ENCODE measurements around the gene CMC2.

The CMC2 gene

DNA sequence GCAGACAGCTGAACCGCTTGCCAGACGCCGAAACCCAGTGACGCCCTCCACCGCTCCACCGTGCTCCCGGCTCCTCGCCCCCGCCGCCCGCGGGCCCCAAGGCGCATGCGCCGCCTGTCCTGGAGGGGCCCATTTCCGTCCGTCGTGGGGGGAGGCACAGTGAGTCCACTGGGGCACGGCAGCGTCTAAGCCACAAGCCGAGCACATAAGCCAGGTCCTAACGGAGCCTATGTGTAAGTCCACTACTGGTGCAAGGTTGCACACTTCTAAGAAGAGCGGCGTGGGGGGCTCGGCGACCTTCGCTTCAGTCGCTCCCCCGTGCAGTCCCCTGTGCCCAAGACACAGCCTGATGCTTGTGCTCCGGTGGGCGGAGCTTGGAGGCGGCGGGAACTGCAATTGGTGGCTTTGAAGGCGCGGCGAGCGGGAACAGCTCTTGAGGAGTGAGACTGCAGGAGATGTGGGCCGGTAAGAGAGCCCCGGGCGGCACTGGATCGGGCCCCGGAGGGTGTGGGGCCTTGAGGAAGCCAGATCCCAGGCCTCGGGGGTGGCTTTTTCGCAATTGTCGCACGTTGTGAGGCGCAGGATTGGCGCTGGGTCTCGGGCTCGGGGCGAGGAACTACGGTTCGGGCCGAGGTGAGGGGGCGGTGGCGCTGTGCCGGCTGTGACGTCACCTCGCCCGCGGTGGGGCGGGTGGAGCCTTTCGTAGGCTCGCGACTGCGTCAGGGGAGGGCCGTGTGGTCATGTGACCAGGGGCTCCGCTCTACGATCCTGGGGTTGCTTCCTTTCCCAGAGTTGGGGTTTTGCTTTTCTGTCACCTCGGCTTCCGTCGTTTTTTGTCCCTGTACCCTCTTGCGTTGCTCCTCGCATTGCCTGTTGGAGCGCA is at the start of gene CMC2, which contains the start of gene CENPN:
CMC2 (minus strand) TSS at position 73 of the 883 bp plus-strand sequence. CDS start 9,491 bp downstream, outside the sequence.
CENPN (plus strand) TSS at position 402 of the 883 bp plus-strand sequence. CDS start 4,726 bp downstream, outside the sequence.
- peak; percentile 95 for DNase-seq (ENCODE audit: low spot score)

DNA sequence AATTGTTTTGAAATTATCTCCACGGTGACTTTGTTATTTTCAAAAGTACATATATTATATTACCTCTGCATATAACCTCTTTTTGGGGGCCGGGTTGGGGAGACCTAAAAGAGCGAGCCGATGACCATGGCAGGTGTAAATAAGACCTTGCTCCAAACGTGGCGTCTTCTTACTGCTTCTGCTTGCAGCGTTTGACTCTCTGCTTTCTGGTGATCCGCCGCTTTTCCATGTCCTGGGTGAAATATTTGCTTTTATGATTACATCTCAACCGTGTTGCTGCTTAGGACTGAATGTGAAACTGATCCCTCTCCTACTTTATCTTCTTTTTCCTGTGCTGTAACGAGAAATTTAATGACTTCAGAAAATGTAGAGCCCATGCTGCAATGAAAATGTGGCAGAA is 47.1 kb upstream of the CMC2 start:
- DNase-seq (ENCODE audit: low spot score): no peak

DNA sequence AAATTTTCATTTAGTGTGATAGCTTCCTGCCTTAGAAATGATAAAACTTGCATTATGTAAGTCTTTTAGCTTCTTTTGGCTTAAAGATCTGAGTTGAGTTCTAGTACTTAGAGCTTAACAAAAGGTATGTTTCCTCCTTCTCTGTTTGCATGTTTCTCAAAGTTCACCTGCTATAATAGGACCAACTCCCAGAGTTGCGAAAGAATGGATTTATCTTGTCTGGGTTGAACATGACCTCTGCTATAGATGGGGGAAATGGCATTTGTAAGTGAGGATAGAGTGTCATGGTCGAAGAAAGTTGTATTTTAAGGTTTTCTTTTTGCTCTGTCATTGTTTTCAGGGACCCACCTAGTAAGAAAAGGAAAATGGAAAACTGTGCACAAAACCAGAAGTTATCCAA is 36.1 kb upstream of the CMC2 start:
- no peak for DNase-seq (ENCODE audit: low spot score)

DNA sequence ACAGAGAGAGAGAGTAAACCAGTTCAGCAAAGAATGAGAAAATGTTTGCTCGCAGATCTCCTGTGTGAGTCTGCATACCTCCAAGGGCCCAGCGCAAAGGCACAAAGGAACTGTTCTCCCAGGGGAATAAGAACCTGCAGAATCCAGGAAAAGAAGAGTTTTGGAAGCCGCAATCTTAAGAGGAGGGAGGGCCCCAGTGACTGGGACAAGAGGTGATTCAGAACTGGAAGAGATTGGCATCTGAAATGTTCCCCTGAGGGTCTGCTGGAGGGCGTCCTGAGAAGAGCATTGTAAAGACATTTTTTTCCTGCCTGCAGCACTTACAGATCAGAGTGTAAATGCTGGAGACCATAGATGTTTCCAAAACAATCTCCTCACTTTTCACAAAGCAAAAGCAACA is 35.0 kb upstream of the CMC2 start:
- no peak for DNase-seq (ENCODE audit: low spot score)

DNA sequence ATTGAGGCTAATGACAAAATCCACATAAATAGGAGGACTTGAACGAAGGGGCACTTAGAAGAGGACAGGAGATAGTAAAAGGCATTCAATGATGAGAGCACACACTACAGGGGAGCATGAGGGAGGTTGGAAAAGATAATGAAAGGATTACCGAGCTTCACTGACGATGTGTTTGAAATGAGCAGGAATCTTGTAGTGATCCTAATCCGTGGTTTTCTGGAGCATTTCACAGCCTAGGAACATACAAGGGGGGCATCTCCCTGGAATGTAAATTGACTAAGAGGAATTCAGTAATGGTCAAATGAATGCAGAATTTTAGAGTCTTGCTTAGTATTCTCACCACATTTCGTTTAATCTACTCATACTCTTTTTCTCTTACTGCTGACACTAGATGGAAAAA is 34.2 kb upstream of the CMC2 start:
- no peak for DNase-seq (ENCODE audit: low spot score)

DNA sequence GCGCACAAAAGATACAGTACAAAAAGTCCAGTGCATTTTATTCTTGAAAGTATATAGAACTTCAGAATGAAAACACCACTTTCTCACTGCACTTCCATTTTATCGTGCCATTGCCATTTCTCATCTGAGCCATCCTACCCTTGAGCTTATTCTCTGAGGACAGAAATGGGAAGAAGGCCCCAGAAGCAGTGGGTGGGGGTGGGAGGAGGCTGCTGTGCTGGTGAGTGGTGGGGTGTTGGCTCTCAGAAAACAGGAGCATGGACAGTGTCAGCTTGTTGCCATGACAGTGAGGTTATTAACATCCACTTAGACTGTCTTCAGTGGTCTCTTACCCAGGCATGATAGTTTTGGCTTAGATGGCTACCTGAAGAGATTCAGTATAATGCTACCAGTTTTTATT is 33.4 kb upstream of the CMC2 start:
- no peak for DNase-seq (ENCODE audit: low spot score)

DNA sequence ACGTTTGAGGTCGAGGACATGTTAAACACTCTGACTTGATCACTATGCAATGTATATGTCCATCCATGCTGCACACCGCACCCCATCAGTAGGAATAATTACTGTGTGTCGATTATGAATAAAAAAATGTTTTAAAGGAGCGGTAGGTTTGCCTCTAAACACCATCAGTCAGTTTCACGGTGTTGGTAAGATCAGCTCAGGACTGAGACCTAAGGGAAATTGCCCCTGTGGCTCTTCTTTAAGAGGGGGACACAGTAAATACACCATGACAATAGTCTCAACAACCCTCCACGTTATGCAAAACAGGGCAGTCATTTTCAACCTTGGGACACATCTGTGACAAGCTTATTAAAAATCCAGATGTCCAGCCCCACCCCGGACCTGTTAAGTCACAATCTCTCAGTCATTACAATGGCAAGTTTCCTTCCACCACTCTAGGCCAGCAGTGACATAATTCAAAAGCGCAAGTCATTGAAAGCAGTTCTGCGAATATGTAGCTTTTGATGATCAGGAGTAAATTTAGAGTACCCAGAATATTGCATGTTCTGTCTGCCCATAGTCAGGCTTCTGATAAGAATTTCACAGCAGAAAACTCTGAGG is 30.2 kb upstream of the CMC2 start:
- no peak for DNase-seq (ENCODE audit: low spot score)

DNA sequence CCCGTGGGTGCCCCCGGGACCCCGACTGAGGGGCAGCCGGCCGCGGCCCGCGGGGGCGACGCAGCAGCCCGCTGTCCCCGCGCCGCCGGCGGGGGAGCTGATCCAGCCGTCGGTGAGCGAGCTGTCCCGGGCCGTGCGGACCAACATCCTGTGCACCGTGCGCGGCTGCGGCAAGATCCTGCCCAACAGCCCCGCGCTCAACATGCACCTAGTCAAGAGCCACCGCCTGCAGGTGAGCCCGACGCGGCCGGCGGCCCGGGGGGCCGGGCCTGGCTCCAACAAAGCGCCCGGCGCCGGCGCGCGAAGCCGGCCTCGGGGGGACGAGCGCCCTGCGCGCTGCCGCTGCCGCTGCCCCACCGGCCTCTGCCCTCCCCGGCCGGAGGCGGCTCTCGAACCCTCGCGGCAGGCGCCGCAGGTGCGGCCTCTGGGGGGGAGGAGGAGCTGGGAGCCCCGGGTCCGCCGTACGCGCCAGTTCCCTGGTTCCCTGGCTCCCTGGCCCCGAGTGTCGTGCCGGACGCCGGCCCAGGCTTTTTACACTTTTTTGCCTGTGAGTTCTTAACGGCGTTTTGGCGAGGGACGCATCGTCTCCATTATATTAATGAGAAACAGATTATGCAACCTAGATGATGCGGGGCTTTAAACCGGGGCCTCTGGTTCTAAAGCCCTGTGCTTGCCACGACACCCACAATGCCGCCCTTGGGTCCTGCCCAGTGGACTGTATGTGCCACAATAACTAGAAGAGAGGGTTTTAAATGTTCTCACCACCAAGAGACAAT is 29.5 kb upstream of the CMC2 start:
- DNase-seq (ENCODE audit: low spot score): peak; percentile 79

DNA sequence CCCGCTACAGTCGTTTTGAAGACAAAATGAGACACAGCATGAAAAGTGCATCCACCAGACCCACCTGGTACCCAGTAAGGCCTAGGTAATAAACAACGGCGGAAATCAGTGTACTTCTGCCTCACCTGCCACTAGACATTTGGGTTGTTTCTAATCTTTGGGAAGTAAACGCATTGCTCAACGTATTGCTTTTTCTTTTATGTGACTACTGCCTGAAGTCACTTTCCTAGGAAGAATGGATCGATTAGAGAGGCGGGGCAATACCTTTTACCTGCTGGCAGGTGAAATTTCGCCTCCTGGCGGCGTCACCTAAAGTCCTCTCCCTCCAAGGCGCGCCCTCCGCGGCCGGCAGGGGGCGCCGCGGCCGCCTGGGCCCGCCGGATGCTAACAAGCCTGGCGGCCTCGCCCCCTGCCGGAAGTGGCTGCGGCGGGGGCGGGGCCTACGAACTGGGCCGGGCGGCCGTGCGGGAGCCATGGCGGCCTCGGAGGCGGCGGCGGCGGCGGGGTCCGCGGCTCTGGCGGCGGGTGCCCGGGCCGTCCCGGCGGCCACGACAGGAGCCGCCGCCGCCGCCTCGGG is 28.8 kb upstream of the CMC2 start, which contains the start of gene ATMIN:
ATMIN (plus strand) TSS at position 445 of the 577 bp plus-strand sequence; CDS start at position 474, 29 bp downstream.
- peak; percentile 98 for DNase-seq (ENCODE audit: low spot score)

DNA sequence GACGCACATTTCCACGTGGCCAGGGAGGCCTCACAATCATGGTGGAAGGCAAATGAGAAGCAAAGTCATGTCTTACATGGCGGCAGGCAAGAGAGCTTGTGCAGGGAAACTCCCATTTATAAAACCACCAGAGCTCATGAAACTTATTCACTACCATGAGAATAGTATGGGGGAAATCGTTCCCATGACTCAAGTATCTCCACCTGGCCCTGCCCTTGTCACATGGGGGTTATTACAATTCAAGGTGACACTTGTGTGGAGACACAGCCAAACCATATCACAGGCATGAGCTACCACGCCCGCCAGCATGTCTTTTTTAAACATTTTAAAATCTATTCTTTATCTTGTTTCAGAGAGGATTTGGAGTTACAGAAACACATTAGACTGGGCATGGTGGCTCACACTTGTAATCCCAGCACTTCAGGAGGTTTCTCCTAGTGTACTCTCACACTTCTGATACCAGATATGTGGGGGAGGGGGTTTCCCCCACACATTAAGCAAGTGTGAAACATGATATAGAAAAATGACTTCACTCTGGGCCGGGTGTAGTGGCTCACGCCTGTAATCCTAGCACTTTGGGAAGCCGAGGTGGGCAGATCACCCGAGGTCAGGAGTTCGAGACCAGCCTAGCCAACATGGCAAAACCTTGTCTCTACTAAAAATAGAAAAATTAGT is 23.4 kb upstream of the CMC2 start:
- no peak for DNase-seq (ENCODE audit: low spot score)

DNA sequence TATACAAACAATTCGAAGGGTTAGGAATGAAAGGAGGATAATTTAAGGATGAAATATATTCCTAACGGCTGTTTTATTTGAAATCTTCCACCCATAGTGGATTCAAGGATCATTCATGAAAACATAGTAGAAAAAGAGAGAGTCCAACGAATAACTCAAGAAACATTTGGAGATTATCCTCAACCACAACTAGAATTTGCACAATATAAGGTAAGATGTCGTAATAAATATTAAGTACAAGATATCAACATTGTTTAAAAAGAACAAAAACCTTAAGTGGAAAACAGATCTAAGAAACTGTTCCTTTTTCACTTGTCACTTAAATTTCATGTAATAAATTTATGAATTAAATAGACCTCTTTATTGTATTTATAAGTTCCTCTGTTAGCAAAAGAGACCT is 19.7 kb upstream of the CMC2 start:
- no peak for DNase-seq (ENCODE audit: low spot score)

DNA sequence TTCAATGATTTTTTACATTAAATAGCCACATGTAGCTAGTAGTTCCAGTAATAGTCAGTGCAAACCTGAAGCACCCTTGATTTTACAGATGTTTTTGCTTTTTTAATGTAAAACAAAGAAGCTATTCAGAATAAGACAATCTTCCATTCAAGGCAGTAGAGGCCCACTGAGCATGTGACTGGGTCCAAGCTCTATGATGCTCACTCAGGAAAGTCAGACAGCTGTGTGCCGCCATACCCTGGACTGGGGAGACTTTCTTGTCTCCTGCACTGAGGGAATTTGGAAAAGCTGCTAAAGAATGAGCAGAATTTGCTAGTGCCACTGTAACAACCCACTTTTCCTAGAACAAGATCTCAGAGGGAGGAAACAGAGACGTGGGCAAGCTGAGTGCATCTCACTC is 11.8 kb upstream of the CMC2 start:
- no peak for DNase-seq (ENCODE audit: low spot score)

DNA sequence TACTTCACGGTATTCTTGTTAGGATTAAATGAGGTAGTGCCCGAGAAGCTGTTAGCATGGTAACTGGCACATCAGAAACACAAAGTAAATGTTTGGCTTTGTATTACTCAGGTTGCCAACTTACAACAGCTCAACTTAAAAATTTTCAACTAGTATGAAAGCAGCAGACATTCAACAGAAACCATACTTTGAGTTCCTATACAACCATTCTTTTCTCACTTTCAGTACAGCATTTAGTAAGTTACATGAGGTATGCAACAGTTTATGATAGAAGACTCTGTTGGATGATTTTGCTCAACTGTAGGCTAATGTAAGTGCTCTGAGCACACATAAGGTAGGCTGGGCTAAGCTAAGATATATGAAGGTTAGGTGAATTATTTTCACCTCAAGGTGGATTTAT is 8.0 kb upstream of the CMC2 start:
- DNase-seq (ENCODE audit: low spot score): no peak

DNA sequence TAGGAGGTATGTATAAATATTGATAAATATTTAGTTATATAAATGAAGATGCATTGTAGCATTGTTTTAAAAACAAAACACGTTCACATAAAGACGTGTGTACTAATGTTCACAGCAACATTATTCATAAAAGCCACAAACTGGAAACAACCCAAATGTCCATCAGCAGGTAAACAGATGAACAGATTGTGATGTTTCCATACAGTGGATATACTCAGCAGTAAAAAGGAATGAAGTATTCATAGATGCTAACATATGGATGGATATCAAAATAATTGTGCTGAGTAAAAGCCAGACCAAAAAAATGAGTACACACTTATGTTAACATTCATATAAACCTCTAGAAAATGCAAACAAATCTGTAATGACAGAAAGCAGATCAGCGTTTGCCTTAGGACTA is 6.3 kb upstream of the CMC2 start:
- no peak for DNase-seq (ENCODE audit: low spot score)

DNA sequence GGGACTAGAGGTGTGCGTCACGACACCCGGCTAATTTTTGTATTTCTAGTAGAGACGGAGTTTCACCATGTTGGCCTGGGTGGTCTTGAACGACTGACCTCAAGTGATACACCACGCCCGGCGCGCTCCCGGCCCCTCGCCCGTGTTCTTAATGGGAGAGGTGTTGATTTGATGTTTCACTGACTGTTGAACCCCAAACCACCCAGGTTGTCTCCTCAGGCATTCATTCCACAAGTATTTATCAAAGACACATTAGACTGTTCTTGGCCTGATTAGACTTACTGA is 1.8 kb upstream of the CMC2 start:
- no peak for DNase-seq (ENCODE audit: low spot score)

DNA sequence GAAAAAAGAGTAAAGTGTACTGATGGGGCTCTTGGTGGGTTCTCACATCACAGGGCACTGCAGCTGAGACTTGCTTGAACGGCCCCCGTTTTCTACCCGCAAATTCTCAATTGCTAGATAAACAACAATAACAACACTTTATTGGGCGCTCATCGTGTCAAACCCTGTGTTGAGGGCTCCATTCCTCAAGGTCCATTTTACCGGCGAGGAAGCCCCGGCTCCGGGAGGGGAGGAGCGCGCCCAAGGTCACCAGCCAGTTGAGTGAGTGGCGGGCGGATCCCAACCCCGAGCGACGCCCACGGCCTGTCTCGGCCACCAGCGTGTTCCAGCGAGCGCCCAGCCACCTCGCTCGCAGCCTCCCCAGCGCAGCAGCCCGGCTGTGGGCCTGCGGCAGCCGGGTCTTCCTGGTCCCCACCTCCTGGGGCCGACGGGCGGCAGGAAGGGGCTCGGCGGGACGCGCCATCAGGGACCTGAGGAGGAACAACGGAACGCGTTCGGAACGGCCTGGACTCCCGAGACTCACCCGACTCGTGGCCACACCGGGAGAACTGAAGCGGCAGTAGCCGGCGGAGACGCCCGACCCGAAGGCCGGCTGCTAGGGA is 373 bp downstream of the CMC2 start:
- peak; percentile 69 for DNase-seq (ENCODE audit: low spot score)

DNA sequence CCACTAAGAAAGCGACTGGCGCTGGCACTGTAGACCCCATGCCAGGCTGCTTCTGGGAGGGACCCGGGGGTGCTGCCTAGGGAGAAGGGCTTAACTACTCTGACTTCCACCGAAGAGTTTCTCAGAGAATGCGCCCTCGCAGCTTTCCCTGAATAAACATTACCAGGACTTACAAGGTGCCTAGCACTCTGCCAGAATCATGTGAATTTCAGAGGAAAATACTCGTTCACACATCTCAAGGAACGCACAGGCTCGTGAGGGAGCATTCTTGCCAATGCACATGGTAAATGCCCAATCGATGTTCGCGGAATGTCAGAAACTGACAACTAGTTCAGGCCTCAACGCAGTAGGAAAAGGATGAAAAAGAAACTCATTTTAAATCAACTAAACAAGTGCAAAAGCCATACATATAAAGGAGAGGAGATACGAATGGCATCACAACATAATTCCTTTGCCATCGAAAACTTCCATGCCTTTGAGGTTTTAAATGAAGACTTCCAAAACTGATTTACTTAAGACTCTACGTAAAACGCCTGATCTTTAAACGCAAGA is 999 bp downstream of the CMC2 start:
- no peak for DNase-seq (ENCODE audit: low spot score)

DNA sequence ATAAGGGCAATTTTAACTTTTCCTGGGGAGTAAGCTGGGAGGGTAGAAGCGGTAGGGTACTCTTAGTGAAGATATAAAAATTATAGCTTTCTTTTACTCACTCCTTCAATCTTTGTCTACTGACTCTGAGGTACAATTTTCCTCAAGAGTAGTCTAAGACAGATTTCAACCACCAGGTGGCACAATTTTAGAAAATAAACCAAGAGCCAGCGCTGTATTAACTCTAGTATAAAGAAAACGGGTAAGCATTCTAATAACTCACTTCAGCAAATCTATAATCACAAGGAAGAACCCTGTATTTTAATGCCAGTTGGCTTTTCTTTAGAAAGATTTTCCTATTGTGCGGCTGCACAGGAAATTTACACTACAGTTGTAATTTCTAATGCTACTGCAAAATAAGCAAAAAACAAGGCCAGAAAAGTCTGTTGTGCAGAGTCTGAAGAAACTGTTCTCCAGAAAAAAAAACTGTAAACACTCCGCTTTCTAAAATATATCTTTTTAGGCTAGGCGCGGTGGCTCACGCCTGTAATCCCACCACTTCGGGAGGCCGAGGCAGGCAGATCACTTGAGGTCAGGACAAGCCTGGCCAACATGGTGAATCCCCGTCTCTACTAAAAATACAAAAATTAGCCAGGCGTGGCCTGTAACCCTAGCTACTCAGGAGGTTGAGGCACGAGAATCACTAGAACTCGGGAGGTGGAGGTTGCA is 1.9 kb downstream of the CMC2 start:
- DNase-seq (ENCODE audit: low spot score): peak; percentile 31

DNA sequence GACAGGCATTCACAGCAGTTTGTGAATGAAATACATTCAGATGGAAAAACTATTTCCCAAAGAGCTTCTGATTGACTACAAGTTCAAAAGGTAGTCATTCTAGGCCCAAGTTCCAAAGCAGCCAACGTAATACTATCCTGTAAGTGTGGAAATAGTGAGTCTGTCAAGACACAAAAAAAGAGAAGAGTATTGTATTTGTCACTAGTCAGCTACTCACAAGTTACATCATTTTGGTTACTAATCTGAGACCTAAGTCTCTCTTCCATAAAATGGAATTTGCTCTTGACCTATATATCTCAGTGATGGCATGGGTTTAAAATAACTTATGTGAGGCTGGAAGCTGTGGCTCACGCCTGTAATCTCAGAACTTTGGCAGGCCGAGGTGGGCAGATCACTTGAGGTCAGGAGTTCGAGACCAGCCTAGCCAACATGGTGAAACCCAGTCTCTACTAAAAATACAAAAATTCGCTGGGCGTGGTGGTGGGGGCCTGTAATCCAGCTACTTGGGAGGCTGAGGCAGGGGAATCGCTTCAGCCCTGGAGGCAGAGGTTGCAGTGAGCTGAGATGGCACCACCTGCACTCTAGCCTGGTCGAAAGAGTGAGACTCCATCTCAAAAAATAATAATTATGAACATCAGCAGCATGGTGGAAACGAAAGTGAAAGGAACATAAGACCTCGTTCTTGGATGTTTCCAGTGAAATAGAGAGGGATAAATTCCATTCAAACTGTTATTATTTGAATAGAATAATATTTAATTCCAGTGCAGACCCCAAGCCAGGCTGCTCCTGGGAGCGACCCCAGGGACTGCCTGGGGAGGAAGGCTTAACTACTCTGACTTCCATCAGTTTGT is 2.9 kb downstream of the CMC2 start:
- DNase-seq (ENCODE audit: low spot score): no peak

DNA sequence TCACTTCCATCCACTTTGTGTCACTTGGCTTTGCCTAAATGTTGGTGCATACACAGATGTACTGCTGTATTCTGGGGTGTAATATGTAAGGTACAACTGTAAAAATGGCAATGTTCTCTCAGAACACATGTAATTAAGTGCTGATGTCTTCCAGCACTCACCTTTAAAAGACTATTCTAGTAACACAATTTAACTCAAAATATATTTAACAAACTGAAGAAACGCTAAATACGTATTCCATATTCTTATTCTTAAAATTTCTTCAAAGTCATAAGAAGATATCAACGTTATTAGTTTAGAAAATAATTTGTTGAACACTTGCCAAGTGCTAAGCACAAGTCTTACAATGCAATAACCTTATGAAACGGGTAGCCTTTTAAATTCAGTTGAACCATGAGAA is 3.6 kb downstream of the CMC2 start:
- no peak for DNase-seq (ENCODE audit: low spot score)

Data from D341Med (cell line).